Dedifferentiated amniotic fluid mesenchymal stem cell (primary cell): ENCODE measurements around the gene ZBTB46.

Experiments
- DNase-seq: peaks from one replicate; pipeline ENCODE4 v3.0.0-alpha.2; 2016; ENCODE audit errors: extremely low spot score

The ZBTB46 gene

DNA sequence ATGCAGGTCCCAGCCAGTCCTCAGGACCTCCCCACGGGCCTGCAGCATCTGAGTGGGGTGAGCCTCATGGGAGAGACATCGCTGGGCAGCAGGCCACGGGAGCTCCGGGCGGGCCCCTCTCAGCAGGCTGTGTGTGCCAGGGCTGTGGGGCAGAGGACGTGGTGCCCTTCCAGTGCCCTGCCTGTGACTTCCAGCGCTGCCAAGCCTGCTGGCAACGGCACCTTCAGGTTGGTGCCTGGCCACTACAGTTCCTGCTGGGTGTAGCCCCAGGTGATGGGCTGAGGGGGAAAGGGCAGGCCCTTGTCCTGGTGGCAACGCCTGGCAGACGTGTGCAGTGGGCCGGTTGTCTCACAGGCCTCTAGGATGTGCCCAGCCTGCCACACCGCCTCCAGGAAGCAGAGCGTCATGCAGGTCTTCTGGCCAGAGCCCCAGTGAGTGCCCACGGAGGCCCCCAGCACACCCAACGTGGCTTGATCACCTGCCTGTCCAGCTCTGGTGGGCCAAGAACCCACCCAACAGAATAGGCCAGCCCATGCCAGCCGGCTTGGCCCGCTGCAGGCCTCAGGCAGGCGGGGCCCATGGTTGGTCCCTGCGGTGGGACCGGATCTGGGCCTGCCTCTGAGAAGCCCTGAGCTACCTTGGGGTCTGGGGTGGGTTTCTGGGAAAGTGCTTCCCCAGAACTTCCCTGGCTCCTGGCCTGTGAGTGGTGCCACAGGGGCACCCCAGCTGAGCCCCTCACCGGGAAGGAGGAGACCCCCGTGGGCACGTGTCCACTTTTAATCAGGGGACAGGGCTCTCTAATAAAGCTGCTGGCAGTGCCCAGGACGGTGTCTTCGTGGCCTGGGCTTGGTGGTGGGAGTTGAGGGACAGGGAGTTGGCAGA, 135.4 kb downstream of the ZBTB46 start:
- no peak for DNase-seq

- DNase-seq, result no peak
Observed at GRCh38 chr20:63694584-63695423, 136.3 kb downstream of the ZBTB46 start.

- DNase-seq, result no peak
Observed at GRCh38 chr20:63693733-63694583, 137.1 kb downstream of the ZBTB46 start.
